Measurements from ENCODE around the gene STX1A.

STX1A gene

DNA sequence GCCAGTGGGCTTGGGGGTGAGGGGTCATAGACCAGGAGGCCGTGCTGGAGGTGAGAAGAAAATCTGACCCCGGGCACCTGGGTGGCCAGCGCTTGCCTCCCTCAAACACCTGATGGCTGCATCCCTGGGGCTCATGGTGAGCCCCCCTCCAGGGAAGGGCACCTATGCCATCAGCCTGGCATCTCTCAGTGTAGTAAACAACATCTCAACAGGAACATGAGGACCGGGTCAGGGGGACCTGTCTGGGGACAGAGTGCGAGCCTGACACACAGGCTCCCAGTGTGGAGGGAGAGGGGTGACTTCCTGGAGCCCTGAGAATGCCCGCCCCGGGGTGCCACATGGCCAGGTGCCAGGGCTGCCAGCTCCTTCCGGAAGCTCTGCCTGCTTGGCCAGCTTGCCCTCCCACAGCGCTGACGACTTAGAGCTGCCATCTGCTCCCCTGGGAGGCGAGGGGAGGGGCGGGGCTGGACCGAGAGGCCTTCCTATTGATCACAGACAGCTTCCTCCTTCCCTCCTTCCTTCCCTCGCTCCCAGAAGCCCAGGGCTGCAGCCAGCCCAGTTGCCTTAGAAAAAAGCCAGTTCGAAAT lies 12.3 kb downstream of the STX1A start:
- no peak for DNase-seq (ENCODE audit: low read depth)

DNA sequence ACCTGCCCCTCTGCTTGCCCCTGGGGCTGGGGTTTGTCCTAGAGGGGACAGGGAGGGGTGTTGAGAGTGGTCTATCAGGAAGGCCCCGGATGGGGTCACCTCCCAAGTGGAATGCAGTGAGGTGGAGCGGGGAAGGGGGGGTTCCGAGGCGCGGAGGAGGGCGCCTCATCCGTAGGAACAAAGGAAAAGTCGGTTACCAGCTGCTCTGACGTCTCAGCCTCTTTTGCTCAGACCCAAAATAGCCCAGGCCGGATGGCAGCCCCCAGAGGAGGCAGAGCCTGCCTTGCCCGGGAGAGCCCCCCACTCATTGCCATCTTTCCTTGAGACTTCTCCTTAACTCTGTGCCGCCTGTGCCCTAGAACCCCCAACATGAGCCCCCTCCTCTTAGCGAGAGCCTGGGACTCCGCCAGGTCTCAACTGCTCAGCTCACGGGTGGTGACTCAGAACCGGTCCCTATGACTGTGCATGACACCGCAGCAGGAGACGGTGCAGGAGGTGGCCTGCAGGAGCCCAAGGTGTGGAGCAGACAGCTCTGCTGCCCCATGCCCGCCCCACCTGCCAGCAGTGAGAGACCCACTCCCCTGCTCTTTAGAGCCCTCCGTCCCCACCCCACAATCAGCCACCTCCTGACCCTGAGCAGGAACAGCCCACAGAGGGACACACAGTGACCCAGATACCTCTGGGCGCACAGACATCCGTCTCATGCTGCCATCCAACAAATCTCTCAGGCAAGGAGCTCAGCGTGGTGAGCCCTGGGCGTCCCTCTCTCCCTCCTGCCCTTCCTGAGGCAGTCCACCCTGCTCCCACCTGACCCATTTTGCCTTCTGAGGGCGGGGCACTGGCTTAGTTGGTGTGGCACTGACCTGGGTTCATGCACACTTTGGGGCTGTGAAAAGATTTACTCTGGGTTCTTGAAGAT lies 13.1 kb downstream of the STX1A start:
- DNase-seq (ENCODE audit: low read depth): no peak

DNA sequence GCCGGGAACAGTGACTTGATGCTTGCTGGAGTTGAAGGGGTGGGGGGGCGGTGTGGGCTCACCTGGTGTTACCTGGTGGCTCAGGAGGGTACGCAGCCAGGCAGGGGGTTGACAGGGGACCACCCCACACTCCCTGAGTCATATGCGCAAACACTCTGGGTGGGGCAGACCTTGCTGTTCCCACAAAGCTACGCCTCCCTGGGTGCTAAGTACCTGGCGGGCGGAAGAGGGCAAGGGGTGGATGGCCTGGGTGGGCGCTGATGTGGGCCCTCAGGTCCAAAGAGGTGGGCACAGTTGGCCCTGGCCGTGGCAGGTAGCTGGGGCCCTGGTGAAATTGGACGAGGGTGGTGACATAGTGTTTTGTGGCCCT lies 13.9 kb downstream of the STX1A start:
- no peak for DNase-seq (ENCODE audit: low read depth)

DNA sequence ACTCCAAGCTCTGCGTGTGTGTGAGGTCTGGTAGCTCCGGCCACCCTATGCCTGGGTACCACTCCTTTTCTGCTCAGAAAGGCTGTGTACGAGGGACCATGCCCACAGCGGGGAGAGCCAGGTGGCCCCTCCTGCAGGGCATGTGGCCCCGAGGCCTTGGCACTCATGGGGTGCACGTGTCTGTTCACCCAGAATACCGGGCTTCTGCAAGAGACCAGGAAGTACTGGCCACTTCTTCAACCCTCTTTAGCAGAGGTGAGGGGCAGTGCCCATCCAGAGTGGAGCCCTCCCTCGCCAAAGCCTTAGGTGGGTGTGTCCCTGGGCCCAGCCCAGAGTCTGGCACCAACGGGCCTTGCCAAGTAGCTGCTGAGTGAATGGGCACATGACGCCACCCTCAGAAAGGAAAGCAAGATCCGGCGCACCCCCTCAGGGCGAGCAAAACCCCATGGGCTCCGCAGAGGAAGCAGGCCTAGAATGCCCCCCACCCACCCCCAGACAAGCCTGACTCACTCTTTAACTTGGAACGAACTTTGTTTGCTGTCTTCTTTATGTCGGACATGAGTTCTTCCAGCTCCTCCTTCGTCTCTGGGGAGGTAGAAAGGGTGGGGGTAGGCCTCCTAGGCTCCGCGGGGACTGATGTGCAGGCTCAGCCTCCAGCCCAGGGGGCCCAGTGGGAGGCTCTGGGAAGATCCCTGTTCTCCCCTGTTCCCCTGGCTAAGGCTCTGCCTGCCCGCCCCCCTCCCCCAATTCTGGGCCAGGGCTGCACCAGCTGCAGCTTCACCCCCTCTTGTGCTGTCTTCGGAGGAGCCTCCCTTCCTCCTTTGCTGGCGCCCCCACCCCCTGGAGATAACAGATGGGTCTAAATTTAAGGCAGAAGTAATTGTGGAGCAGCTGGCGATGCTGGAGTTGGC lies 14.6 kb downstream of the STX1A start:
- DNase-seq (ENCODE audit: low read depth): no peak

DNA sequence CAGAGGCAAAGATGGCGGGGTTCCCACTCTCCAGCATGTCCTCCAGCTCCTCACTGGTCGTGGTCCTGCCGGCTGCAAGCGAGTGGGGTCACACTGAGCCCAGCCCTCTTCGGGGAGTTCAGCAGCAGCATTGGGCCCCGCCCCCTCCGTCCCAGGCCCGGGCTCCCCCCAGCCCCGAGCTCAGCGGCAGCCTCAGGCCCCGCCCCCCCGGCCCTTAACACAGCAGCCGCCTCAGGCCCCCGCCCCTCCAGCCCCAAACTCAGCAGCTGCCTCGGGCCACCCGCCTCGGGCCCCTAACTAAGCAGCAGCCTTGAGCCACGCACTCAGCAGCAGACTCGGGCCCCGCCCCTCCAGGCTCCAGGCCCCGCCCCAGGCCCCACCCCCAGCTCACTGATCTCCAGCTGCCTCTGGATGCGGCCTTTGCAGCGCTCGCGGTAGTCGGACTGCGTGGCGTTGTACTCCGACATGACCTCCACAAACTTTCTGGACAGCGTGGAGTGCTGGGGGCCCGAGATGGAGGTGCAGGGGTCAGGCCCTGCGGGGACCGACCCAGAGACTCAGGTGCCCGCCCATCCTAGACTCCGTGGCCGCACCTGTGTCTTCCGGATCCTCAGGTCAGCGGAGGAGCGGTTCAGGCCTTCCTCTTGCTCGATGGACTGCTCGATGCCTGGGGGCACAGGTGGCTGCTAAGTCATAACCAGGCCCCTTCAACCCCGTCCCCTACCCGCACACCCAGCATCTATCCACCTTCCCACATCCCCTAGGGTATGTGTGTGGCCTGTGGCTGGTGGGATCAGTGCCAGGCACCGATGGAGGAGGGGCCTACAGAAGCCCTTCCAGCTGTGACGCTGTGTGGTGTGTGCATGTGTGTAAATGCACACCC lies 15.5 kb downstream of the STX1A start:
- DNase-seq (ENCODE audit: low read depth): no peak

DNA sequence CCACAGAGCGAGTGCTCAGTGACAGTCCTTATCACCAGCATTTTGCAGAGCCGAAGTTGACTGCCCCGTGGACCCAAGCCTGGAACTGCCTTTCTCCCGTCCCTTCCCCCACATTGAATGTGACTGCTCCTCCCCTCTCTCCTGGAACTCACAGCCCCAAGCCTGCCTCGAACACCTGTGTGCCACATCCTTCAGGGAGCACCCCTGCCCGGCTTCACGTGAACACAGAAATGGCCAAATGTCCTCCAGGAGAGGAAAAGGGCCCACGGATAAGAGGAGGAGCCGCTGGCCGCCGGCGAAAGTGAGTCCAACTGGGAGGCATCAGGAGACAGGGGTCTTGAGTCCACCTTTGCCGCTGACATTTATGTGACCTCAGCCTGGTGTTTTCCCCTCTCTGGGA lies 16.2 kb downstream of the STX1A start:
- no peak for DNase-seq (ENCODE audit: low read depth)

DNA sequence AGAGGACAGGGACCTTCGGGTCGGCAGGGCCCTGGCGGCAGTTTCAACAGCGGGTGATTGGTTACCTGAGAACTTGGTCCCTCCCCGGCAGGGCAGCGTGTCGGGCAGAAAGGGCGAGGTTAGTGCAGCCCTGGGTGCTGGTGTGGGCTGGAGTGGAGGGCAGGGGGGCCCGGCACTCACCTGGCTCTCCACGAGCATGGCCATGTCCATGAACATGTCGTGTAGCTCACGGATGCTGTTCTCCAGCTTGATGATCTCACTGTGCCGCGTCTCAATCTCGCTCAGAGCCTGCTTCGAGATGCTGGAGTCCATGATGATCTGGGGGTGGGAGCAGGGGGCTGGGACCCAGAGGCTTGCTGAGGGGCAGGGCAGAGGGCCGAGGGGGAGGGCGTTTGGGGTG lies 16.8 kb downstream of the STX1A start:
- DNase-seq (ENCODE audit: low read depth): no peak

DNA sequence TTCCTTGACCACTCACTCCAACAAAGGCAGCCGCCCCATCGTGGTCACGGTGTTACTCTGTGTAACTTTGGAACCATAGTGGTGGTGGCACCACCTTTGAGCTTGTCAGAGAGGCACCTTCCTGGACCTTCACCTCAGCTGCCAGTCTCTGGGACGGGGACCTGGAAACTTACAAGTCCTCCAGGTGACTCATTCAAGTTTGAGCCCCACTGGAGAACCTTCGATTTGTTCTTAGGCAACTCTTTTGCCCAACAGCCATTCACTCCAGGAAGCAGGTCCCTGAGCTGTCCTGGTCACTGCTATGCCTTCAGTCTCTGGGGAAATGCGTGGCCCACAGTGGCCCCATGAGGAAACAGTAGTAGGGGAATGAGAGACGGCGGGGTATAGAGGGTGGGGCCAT lies 17.2 kb downstream of the STX1A start:
- no peak for DNase-seq (ENCODE audit: low read depth)

DNA sequence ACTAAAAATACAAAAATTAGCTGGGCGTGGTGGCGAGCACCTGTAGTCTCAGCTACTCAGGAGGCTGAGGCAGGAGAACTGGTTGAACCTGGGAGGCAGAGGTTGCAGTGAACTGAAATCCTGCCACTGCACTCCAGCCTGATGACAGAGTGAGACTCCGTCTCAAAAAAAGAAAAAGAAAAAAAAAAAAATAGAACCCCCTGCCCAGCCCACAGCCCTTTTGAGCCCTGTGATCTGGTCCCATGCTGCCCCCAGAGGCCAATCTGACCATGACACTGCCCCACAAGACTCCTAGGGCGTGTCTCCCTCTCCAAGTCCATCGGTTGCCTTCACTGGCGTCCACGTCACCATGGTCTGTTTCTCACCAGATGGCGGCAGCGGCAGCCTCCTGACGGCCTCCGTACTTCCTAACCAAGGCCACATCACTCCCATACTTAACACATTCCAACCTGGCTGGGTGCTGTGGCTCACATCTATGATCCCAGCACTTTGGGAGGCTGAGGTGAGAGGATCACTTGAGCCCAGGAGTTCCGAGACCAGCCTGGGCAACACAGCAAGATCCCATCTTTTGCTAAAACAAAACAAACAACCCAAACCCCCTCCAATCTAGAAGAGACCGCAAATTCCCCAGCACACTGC lies 18.0 kb downstream of the STX1A start:
- DNase-seq (ENCODE audit: low read depth): no peak

DNA sequence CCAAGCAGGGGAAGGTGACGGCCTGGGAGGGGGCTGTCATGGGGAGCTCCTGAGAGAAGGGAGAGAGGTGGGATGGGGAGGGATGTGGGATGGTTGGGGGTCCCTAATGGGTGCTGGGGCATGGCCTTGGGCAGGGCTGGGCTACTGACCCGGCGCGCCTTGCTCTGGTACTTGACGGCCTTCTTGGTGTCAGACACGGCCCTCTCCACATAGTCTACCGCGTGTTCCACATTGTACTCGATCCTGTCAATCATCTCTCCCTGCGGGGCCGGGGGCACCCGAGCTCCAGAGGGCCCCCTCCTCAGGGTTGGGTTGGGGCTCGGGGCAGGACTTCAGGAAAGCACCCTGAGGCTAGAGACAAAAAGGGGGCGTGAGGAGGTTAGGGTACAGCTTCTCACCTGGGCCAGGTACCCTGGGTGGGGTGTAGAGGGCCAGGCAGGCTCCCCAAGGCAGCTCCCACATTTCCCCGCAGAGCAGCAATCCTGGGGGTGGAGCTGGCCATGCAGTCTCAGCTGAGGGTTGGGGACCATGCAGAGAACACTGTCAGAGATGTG lies 18.8 kb downstream of the STX1A start:
- no peak for DNase-seq (ENCODE audit: low read depth)

DNA sequence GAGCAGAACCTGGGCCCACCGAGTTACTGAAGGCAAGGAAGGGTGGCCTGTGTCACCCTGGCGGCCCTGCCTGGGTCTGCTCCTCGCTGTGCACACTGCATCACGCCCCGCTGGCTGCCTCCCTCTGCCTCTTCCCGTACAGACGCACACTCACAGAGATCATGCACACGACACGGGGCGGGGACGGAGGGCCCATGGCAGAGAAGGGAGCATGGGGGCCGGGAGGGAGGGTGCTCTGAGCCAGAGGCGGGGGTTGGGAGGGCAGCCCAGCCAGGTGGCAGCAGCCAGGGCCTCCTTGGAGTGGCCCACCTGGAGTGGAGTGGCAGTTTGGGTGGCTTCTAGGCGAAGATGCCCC lies 19.4 kb downstream of the STX1A start:
- no peak for DNase-seq (ENCODE audit: low read depth)

DNA sequence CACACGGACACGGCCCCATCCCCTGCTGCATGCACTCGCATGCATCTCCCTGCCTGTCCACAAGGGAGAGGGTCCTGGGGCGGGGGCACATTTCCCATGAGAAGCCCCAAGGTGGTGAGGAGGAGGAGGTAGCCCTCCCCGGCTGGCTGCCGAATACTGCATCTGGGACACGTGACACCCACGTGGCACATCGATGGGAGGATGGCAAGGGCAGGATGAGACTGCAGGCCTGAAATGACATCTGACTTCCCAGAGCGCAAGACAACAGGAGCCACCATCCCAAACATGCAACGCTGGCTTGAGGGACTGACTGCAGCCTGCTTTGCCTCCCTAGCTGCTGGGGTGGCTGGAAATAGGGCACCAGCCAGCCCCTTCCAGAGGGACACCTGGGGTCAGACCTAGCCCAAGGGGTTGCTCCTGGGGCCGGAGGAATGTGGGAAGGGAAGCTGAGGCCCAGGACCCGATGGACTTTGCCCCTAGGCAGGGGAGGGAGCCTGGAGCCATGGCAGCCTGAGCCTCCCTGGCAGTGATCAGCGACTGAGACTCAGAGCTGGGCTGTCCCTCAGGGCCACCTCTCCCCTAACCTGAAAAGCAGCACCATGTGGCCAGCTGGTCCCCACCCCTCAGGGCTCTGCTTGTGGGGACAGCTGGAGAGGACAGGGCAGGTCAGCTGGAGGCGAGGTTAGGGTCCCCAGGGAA lies 19.9 kb downstream of the STX1A start:
- no peak for DNase-seq (ENCODE audit: low read depth)

DNA sequence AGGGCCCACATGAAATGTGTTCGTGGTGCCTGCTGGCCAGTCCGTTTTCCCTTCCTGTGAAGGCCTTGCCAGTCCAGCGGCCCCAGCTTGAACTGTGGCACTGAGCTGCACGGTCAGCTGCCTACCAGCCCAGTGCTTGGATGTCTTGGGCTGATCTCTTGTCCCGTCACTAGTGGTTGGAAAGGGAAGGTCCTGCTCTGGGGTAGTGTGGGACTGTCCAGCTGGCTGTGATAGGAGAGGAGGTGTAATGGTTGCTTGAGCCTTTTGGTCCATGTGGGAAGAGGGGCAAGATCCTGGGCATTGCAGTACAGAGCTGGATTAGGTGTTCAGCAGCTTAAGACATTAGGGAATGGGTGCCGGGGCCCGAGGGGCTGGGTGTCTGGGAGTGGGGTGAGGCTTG lies 21.1 kb downstream of the STX1A start:
- no peak for DNase-seq (ENCODE audit: low read depth)

DNA sequence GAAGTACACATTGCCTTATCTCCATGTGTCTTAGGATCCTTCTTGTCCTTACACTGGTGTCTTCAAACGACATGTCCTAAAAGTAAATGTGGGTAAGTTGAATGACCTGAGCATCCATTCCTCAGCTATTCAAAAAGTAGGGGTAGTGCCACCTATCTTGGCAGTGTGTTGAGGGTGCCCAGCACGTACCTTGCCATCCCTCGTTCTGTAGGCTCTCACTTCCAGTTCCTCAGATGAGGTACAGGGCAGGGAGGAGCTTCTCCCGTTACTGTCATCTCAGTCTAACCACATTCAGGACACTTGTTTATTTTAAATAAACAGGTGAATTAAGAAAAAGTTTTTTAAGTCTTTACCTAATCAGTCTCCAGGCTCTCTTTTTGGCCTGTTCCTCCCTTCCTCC lies 23.1 kb downstream of the STX1A start:
- no peak for DNase-seq (ENCODE audit: low read depth)

DNA sequence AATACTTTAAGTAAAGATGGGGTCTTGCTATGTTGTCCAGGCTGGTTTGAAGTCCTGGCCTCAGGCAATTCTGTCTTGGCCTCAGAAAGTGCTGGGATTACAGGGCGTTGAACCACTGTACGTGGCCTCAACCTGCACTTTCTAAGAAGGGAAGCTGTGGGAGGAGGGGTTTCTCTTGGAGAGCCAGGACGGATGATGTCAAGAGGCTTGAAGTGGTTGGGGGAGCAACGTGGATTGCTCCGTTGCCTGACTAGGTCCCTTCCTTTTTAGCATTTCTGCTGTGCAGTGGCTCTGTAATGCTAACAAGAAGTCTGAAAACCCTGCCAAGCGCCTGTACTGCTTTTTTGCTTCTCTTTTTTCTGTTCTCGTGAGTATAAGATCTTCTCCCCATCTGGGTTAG lies 28.8 kb downstream of the STX1A start:
- no peak for DNase-seq (ENCODE audit: low read depth)

DNA sequence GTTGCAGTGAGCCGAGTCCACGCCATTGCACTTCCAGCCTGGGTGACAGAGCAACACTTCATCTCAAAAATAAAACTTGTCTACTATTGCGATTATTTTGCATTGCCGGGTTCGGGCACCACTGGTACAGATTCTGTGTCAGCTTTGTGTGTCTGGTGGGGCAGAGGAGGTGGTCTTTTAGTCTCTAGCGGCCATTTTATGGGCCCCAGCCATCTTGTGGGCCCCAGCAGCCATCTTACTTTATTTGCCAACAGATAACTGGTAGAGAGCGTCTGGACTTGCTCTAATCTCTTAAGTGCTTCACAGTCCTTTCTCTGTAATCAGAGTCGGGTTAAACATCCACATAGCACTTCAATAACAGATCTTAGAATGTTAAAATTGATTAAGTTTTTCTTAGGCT lies 31.2 kb downstream of the STX1A start:
- DNase-seq (ENCODE audit: low read depth): no peak

DNA sequence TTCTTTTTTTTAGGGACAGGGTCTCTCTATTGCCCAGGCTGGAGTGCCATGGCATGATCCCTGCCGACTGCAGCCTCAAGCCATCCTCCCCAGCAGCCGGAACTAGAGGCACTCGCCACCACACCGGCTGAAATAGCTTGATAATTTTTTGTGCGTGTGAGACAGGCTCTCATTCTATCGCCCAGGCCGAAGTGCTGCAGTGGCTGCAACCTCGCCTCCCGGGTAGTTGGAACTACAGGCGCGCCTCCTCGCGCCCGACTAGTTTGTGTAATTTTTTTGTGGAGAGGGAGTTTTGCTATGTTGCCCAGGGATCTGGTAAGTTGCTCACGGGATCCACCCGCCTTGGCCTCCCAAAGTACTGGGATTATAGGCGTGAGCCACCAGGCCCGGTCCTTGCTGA lies 34.2 kb downstream of the STX1A start:
- DNase-seq (ENCODE audit: low read depth): no peak

DNA sequence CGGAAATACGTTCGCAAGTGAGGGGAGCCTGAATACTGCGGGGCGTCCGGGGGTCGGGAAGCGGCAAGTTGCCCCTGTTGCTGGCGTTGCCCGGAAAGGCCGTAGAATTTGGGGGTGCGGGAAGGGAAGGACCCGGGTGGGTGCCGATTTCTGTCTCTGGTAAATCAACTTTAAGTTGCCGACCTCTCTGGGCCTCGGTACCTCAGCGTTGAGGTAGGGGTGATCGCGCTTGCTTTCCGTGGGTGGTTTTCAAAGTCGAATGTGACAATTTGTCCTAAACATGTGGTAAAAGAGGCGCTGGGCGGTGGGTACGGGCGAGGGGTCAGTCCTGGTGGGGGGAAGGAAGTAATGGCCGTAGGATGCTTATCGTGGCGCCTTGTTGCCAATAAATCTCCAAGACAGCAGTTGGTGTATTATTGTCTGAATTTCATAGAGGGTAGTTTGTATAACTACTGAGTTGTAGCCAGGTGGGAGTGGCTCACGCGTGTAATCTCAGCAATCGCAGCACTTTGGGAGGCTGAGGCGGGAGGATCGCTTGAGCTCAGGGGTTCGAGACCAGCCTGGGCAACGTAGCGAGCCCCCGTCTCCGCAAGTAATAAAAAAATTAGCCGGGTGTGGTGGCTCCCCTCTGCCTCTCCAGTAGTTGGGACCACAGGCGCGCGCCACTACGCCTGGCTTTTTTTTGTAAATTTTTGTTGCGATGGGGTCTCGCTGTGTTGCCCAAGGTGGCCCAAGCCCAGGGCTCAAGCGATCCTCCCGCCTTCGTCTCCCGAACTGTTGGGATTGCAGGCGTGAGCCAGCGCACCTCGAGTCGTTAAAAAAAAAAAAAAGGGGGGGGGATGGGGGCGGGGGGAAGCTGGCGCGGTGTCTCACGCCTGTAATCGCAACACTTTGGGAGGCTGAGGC lies 35.4 kb downstream of the STX1A start:
- DNase-seq (ENCODE audit: low read depth): no peak

DNA sequence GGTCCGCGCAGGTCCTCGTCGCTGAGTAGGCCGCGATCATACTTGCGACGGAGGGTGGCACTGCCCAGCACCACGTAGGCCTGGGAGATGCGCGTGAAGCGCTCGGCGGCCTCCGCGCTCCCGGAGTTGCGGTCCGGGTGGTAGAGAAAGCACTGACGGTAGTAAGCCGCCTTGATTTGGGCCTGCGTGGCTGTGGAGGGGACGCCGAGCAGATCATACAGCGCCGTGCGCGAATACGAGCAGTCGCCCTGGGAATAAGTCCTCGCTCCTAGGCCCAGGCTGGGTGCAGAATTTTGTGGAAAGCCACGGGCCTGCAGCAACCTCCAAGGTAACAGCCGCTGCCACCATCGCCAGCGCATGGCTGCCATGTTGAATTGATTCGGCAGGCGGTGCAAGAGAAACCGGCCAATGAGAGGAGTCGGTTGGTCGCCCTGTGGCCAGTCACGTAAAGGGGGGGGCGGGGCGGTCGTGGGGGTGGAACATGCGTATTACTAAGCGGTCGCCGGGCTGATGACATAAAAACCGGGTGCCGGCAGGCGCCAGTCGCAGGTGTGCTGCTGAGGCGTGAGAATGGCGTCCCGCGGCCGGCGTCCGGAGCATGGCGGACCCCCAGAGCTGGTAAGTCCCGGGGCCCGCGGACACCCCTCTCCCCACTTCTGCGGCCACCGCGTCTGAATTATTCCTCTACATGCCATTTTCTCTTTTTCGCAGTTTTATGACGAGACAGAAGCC lies 36.2 kb downstream of the STX1A start, which contains the start of the genes BUD23 and DNAJC30:
Gene BUD23, plus strand, starts transcription at position 542 of the 732 bp plus-strand sequence. Its CDS starts 29 bp downstream, at position 571.
Gene DNAJC30, minus strand, starts transcription at position 398 of the 732 bp plus-strand sequence. Its CDS starts 30 bp downstream, at position 368.
- DNase-seq (ENCODE audit: low read depth): peak; percentile 97

All from activated T-cell treated with anti-CD3 and anti-CD28 coated beads for 1 hour (primary cell).